Keratinocyte (primary cell): ENCODE data around the gene CD55. TPM values are rescaled to one million over a fixed set of nuclear protein-coding genes. Genes with fewer than 3 reads are reported as not detected.

Experiments
- DNase-seq: peaks from one replicate; pipeline ENCODE4 v3.0.0-alpha.2; 2011; ENCODE audit warnings: low read depth, missing footprints, low spot score
- FAIRE-seq: peaks from 2 replicates; lab custom pipeline; 2011; peaks lifted over from hg19 to GRCh38; lab: Jason Lieb, UNC
- H2AFZ ChIP-seq: 2 replicates; pipeline ENCODE4 v1.6.0; 2012; ENCODE audit warnings: low read length, control low read depth, inconsistent platforms; ENCODE audit not compliant: control insufficient read depth
- H3K27ac ChIP-seq: 2 replicates; pipeline ENCODE4 v1.5.1; 2011; ENCODE audit warnings: low read length; ENCODE audit not compliant: control insufficient read depth, insufficient read depth
- H3K27me3 ChIP-seq: 3 replicates; pipeline ENCODE4 v1.6.0; 2011; ENCODE audit warnings: low read length; ENCODE audit not compliant: control insufficient read depth, insufficient read depth; ENCODE audit errors: extremely low read depth
- H3K36me3 ChIP-seq, 2 experiments: 2 replicates in 1 of 2; 3 replicates in 1 of 2; pipeline ENCODE4 v1.5.1; 2011; ENCODE audit warnings: low read length in 2 of 2, mild to moderate bottlenecking in 1 of 2; ENCODE audit not compliant: control insufficient read depth in 2 of 2, insufficient read depth in 2 of 2; ENCODE audit errors: extremely low read depth in 1 of 2
- H3K4me1 ChIP-seq: 3 replicates; pipeline ENCODE4 v1.5.1; 2011; ENCODE audit warnings: low read length; ENCODE audit not compliant: control insufficient read depth, insufficient read depth; ENCODE audit errors: extremely low read depth
- H3K4me2 ChIP-seq: 3 replicates; pipeline ENCODE4 v1.6.0; 2011; ENCODE audit warnings: low read depth, low read length; ENCODE audit not compliant: control insufficient read depth, insufficient read depth; ENCODE audit errors: extremely low read depth
- H3K4me3 ChIP-seq, 3 experiments: fragments of 200-600 bp in 1 of 3; sonication (generic) in 1 of 3; 2 replicates in 2 of 3; 3 replicates in 1 of 3; pipeline ENCODE4 v1.5.1; 2011 to 2016; ENCODE audit warnings: low read length in 3 of 3, mild to moderate bottlenecking in 3 of 3, control low read depth in 2 of 3, inconsistent platforms in 1 of 3, low read depth in 1 of 3, mixed read lengths in 1 of 3, mixed run types in 1 of 3, moderate library complexity in 1 of 3; ENCODE audit not compliant: control insufficient read depth in 2 of 3, insufficient read depth in 2 of 3; ENCODE audit errors: extremely low read depth in 1 of 3
- H3K79me2 ChIP-seq: 2 replicates; pipeline ENCODE4 v1.6.0; 2012; ENCODE audit warnings: low read length; ENCODE audit not compliant: control insufficient read depth, insufficient read depth
- H3K9ac ChIP-seq: 3 replicates; pipeline ENCODE4 v1.6.0; 2011; ENCODE audit warnings: low read length; ENCODE audit not compliant: control insufficient read depth, insufficient read depth; ENCODE audit errors: extremely low read depth
- H3K9me1 ChIP-seq: 3 replicates; pipeline ENCODE4 v1.6.0; 2011; ENCODE audit warnings: low read length; ENCODE audit not compliant: control insufficient read depth, insufficient read depth; ENCODE audit errors: extremely low read depth
- H3K9me3 ChIP-seq: 2 replicates; pipeline ENCODE4 v1.5.1; 2012; ENCODE audit warnings: low read depth, low read length; ENCODE audit not compliant: control insufficient read depth
- H4K20me1 ChIP-seq: 3 replicates; pipeline ENCODE4 v1.6.0; 2011; ENCODE audit warnings: low read length; ENCODE audit not compliant: control insufficient read depth, insufficient read depth; ENCODE audit errors: extremely low read depth
- CTCF ChIP-seq, 3 experiments: IDR thresholded peaks in 1 of 3; conservative IDR thresholded peaks in 1 of 3; optimal IDR thresholded peaks in 1 of 3; 2 replicates in 2 of 3; 3 replicates in 1 of 3; pipeline versions ENCODE3 to v1.5.1; 2011; ENCODE audit warnings: low read length in 3 of 3, mild to moderate bottlenecking in 3 of 3, moderate library complexity in 2 of 3, control low read depth in 1 of 3, inconsistent platforms in 1 of 3; ENCODE audit not compliant: insufficient read depth in 2 of 3; ENCODE audit errors: extremely low read depth in 1 of 3
- EZH2 ChIP-seq: IDR thresholded peaks from one replicate; pipeline ENCODE4 v1.6.1; 2012; ENCODE audit warnings: inconsistent platforms, mild to moderate bottlenecking, low read length, moderate library complexity
- dilution Hi-C: fragments of 300-500 bp; cut with MboI; formaldehyde crosslinking; loops from one replicate; pipeline ENCODE4 v1.7.0; 2020; ENCODE audit warnings: low sequenced_read_pairs; ENCODE audit not compliant: extremely low pct_ligation_motif_present
- polyA plus RNA-seq, 5 experiments: library from polyadenylated mRNA; depleted of rRNA in 3 of 5; stranded (reverse) in 3 of 5; stranded (forward) in 1 of 5; unstranded in 1 of 5; fragments of >200 nt; gene quantifications; 1 replicate in 1 of 5; 2 replicates in 3 of 5; 3 replicates in 1 of 5; pipeline versions ENCODE4 v1.2.1 to v1.2.3, GENCODE V29; 2011 to 2012; ENCODE audit warnings: missing spikeins in 2 of 5, low read depth in 1 of 5, low replicate concordance in 1 of 5

The CD55 gene
- polyA plus RNA-seq, 1 donor (not counting 4 experiments of a cell fraction or from before 2014, with no cell fraction given): 37.3 TPM

GRCh38 chr1:207333620-207334019, 12.1 kb downstream of the CD55 start:
- Histone ChIP-seq H3K9ac (no peak overlapping the region), H3K4me1 (no peaks in the 10 kb centered on the region), H4K20me1 (no peaks in the 10 kb centered on the region), H3K4me2 (no peak overlapping the region), H3K27ac (no peak overlapping the region), H3K36me3 (peaks cover 6 to 20% of the 10 kb centered on the region in 2 experiments), H3K9me1 (no peaks in the 10 kb centered on the region), H3K4me3 (no peak overlapping the region), H3K79me2 (no peaks in the 10 kb centered on the region), H2AFZ (no peak overlapping the region), H3K27me3 (no peaks in the 10 kb centered on the region), H3K9me3 (no peaks in the 10 kb centered on the region)
- dilution Hi-C loops: no loop called here
- FAIRE-seq (no peak), DNase-seq (no peak)
- TF ChIP-seq EZH2: no peak
- TF ChIP-seq CTCF (optimal IDR thresholded peaks at IDR 0.05 in 1 of 3, IDR thresholded peaks at IDR 0.05 in 1 of 3, conservative IDR thresholded peaks at IDR 0.05 in 1 of 3; ENCODE audit: extremely low read depth in 1 of 3, insufficient read depth in 2 of 3, low read length in 3 of 3): no peak

GRCh38 chr1:207334337-207334736, 12.9 kb downstream of the CD55 start:
- no peaks in the 10 kb centered on the region for H3K9me1 ChIP-seq
- no peak overlapping the region for H3K9ac ChIP-seq
- H3K36me3 ChIP-seq: peaks cover 6 to 14% of the 10 kb centered on the region in 2 experiments
- H3K4me2 ChIP-seq: no peak overlapping the region
- FAIRE-seq (no peak), DNase-seq (no peak)
- no peak for TF ChIP-seq CTCF (optimal IDR thresholded peaks at IDR 0.05 in 1 of 3, IDR thresholded peaks at IDR 0.05 in 1 of 3, conservative IDR thresholded peaks at IDR 0.05 in 1 of 3; ENCODE audit: extremely low read depth in 1 of 3, insufficient read depth in 2 of 3, low read length in 3 of 3)
- no peak for TF ChIP-seq EZH2
- no peaks in the 10 kb centered on the region for H3K27me3 ChIP-seq
- no peak overlapping the region for H2AFZ ChIP-seq
- H4K20me1 ChIP-seq: no peaks in the 10 kb centered on the region
- H3K9me3 ChIP-seq: no peaks in the 10 kb centered on the region
- H3K4me1 ChIP-seq: no peaks in the 10 kb centered on the region
- no peak overlapping the region for H3K27ac ChIP-seq
- no peaks in the 10 kb centered on the region for H3K79me2 ChIP-seq
- H3K4me3 ChIP-seq: no peak overlapping the region
- dilution Hi-C loops: no loop called here
